HepG2 (cell line): ENCODE results near the gene SLC35E4. TPM values are rescaled to one million over a fixed set of nuclear protein-coding genes. Genes with fewer than 3 reads are reported as not detected.

ENCODE experiments used
- ATAC-seq: fragments of 200-7000 bp; cut with Tn5 transposase; 3 replicates; pipeline ENCODE4 v1.9.1; 2020; ENCODE audit warnings: mild to moderate bottlenecking, moderate library complexity
- BruUV-seq: library from RNA; stranded (reverse); fragments of 400-500 nt; replicated peaks from 2 replicates; lab custom pipeline; 2021; lab: Mats Ljungman, UMichigan
- CTCF ChIA-PET: fragments of 300-600 bp; formaldehyde crosslinking; extraction: SDS; loops from one replicate; lab custom pipeline; 2021; ENCODE audit warnings: low total read pairs, inconsistent platforms, low intra/inter-chr PET ratio; lab: Yijun Ruan, JAX
- POLR2A ChIA-PET: fragments of 350-600 bp; sonication (Branson Sonifier 250); formaldehyde crosslinking; loops from one replicate; lab custom pipeline; 2020; ENCODE audit warnings: antibody characterized with exemption, inconsistent platforms; lab: Yijun Ruan, JAX
- DNase-seq: peaks from one replicate; pipeline ENCODE4 v3.0.0-alpha.2; 2015; ENCODE audit warnings: low spot score
- FAIRE-seq: peaks from 3 replicates; lab custom pipeline; 2011; peaks lifted over from hg19 to GRCh38; lab: Jason Lieb, UNC
- H2AFZ ChIP-seq: one replicate; pipeline ENCODE4 v1.6.1; 2011; ENCODE audit warnings: low read length, inconsistent platforms
- H3K27ac ChIP-seq: fragments of 300-600 bp; 3 replicates; pipeline ENCODE4 v1.8.0; 2011; ENCODE audit warnings: mixed run types, mild to moderate bottlenecking, mixed read lengths, low read length, inconsistent platforms; ENCODE audit not compliant: insufficient read depth; ENCODE audit errors: extremely low read length
- H3K27me3 ChIP-seq, 2 experiments: fragments of 200-600 bp in 1 of 2; 2 replicates in 1 of 2; 3 replicates in 1 of 2; pipeline versions ENCODE4 v1.6.0 to v1.8.0; 2011; ENCODE audit warnings: low read length in 2 of 2, mild to moderate bottlenecking in 2 of 2, moderate library complexity in 2 of 2, inconsistent platforms in 1 of 2; ENCODE audit not compliant: insufficient read depth in 2 of 2, control insufficient read depth in 1 of 2
- H3K36me3 ChIP-seq, 2 experiments: fragments of 200-600 bp in 1 of 2; replicated peaks in 1 of 2; 2 replicates in 1 of 2; 3 replicates in 1 of 2; pipeline versions ENCODE4 v1.5.1 to v1.8.0; 2011; ENCODE audit warnings: low read length in 2 of 2, inconsistent platforms in 1 of 2; ENCODE audit not compliant: insufficient read depth in 2 of 2, control insufficient read depth in 1 of 2
- H3K4me1 ChIP-seq: 2 replicates; pipeline ENCODE4 v1.5.1; 2012; ENCODE audit warnings: low read length, inconsistent platforms; ENCODE audit not compliant: insufficient read depth
- H3K4me2 ChIP-seq: 2 replicates; pipeline ENCODE4 v1.6.0; 2011; ENCODE audit warnings: low read depth, low read length, inconsistent platforms
- H3K4me3 ChIP-seq, 3 experiments: fragments of 200-600 bp in 1 of 3; sonication (generic), shearing (Covaris generic) in 1 of 3; replicated peaks in 1 of 3; 2 replicates each; pipeline ENCODE4 v1.5.1; 2011 to 2016; ENCODE audit warnings: low read length in 3 of 3, inconsistent platforms in 2 of 3, low read depth in 2 of 3, mild to moderate bottlenecking in 2 of 3, control low read depth in 1 of 3, mixed read lengths in 1 of 3; ENCODE audit not compliant: insufficient read depth in 1 of 3
- H3K79me2 ChIP-seq: one replicate; pipeline ENCODE4 v1.6.1; 2011; ENCODE audit warnings: low read length, inconsistent platforms; ENCODE audit not compliant: insufficient read depth
- H3K9ac ChIP-seq: 2 replicates; pipeline ENCODE4 v1.6.0; 2011; ENCODE audit warnings: mild to moderate bottlenecking, low read depth, low read length, inconsistent platforms; ENCODE audit not compliant: insufficient read depth
- H3K9me3 ChIP-seq: 2 replicates; pipeline ENCODE4 v1.5.1; 2012; ENCODE audit warnings: mild to moderate bottlenecking, low read length
- H4K20me1 ChIP-seq: 2 replicates; pipeline ENCODE4 v1.6.0; 2011; ENCODE audit warnings: inconsistent platforms, mild to moderate bottlenecking, low read length, moderate library complexity; ENCODE audit not compliant: insufficient read depth
- ARNTL ChIP-seq: sonication (generic); formaldehyde crosslinking; IDR thresholded peaks from 2 replicates; pipeline ENCODE4 v1.4.0; 2020; ENCODE audit warnings: mild to moderate bottlenecking, missing genetic modification reagents
- HMGA1 ChIP-seq: sonication (generic); formaldehyde crosslinking; conservative IDR thresholded peaks from 2 replicates; pipeline ENCODE4 v1.4.0; 2020; ENCODE audit warnings: missing genetic modification reagents
- KDM2A ChIP-seq: sonication (generic); formaldehyde crosslinking; IDR thresholded peaks from 2 replicates; pipeline ENCODE4 v1.4.0; 2020; ENCODE audit warnings: low read depth, missing genetic modification reagents, borderline replicate concordance
- MEF2D ChIP-seq: sonication (generic); formaldehyde crosslinking; IDR thresholded peaks from 2 replicates; pipeline ENCODE4 v1.5.1; 2020; ENCODE audit warnings: mild to moderate bottlenecking, missing genetic modification reagents
- SMAD1 ChIP-seq: sonication (generic); formaldehyde crosslinking; IDR thresholded peaks from 2 replicates; pipeline ENCODE4 v1.4.0; 2020; ENCODE audit warnings: missing genetic modification reagents, low read depth, mild to moderate bottlenecking, borderline replicate concordance
- TEAD3 ChIP-seq: optimal IDR thresholded peaks from 2 replicates; pipeline ENCODE3; 2016; ENCODE audit warnings: borderline replicate concordance
- TOE1 ChIP-seq: sonication (generic); formaldehyde crosslinking; IDR thresholded peaks from 2 replicates; pipeline ENCODE4 v1.4.0; 2020; ENCODE audit warnings: mild to moderate bottlenecking, missing genetic modification reagents
- ZNF501 ChIP-seq: sonication (generic); formaldehyde crosslinking; IDR thresholded peaks from 2 replicates; pipeline ENCODE4 v1.5.1; 2020; ENCODE audit warnings: mild to moderate bottlenecking, moderate library complexity, missing genetic modification reagents
- ZNF652 ChIP-seq: IDR thresholded peaks from 2 replicates; pipeline ENCODE4 v1.6.1; 2016; ENCODE audit warnings: low read depth, borderline replicate concordance
- ZNF687 ChIP-seq: sonication (generic); formaldehyde crosslinking; IDR thresholded peaks from 2 replicates; pipeline ENCODE4 v1.5.1; 2020; ENCODE audit warnings: mild to moderate bottlenecking, missing genetic modification reagents, moderate library complexity
- ZSCAN12 ChIP-seq: sonication (generic); formaldehyde crosslinking; IDR thresholded peaks from 2 replicates; pipeline ENCODE4 v1.9.0; 2021; ENCODE audit warnings: mild to moderate bottlenecking, missing genetic modification reagents
- WGBS: methylation state at CpG from one replicate; pipeline ENCODE4 v1.1.6; 2017; ENCODE audit warnings: low lambda C conversion rate; 5-methylcytosine and 5-hydroxymethylcytosine counted together
- in situ Hi-C: cut with HindIII; loops from 2 replicates; pipeline ENCODE4 v1.10.0; 2017; ENCODE audit warnings: low pct_unique_long_range_greater_than_20kb; ENCODE audit not compliant: extremely low pct_ligation_motif_present
- intact Hi-C: fragments of 100-400 bp; cut with micrococcal nuclease; formaldehyde crosslinking; loops from one replicate; pipeline ENCODE4 v1.10.0; 2022; ENCODE audit not compliant: unreplicated experiment
- polyA plus RNA-seq, 8 experiments: library from polyadenylated mRNA; depleted of rRNA in 3 of 8; stranded (reverse) in 7 of 8; unstranded in 1 of 8; fragments of >200 nt; fragmentation: Illumina TruSeq in 4 of 8; extraction: Trizol in 4 of 8; gene quantifications; 2 replicates each; pipeline versions ENCODE4 v1.2.1 to v1.2.3, GENCODE V29; 2011 to 2016; ENCODE audit warnings: low read depth in 4 of 8, missing spikeins in 1 of 8, mixed read lengths in 1 of 8; ENCODE audit not compliant: insufficient read depth in 1 of 8
- total RNA-seq, 5 experiments: library from RNA; depleted of rRNA; stranded (reverse); fragments of >200 nt; fragmentation: Illumina TruSeq; extraction: Trizol; gene quantifications; 2 replicates each; pipeline ENCODE4 v1.2.3, GENCODE V29; 2016; ENCODE audit warnings: low read depth in 1 of 5
- TF ChIP-seq, protein P1 (sequence below): sonication (generic); formaldehyde crosslinking; IDR thresholded peaks from 2 replicates; pipeline ENCODE4 v1.4.0; 2020; ENCODE audit warnings: missing genetic modification reagents
- TF ChIP-seq, protein P2 (sequence below): sonication (generic); formaldehyde crosslinking; IDR thresholded peaks from 2 replicates; pipeline ENCODE4 v1.4.0; 2020; ENCODE audit warnings: missing genetic modification reagents
- TF ChIP-seq, protein P3 (sequence below): sonication (generic); formaldehyde crosslinking; IDR thresholded peaks from 2 replicates; pipeline ENCODE4 v1.8.1; 2022; ENCODE audit warnings: mild to moderate bottlenecking, missing genetic modification reagents

SLC35E4 gene
- total and polyA plus RNA-seq, 2 of the 13 experiments (the other 11 are each of a cell fraction or from before 2014, with no cell fraction given): 0.07 to 0.15 TPM

DNA sequence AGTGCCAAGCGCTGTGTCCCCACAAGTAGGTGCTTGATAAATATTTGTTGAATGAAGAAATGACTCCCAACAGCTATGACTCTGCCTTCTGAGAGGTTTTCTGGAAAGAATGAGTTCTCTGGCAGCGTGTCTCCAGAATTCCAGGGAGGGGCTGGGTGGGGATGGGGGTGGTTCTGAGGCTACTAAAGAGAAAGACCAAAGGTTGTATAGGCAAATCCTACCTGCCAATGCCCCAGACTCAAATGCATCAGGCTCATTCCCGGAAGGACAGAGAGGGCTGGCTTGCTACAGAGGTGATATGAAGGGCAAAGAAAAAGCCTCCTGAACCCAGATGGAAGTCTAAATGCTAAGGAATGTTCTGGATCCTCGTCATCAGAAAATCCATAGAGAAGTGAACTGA is 30.2 kb downstream of the SLC35E4 start:
- Histone ChIP-seq H3K4me1 (peaks cover 18% of the 10 kb centered on the region), H3K79me2 (no peaks in the 10 kb centered on the region), H2AFZ (no peak overlapping the region), H4K20me1 (no peaks in the 10 kb centered on the region), H3K27me3 (peaks cover 3 to 14% of the 10 kb centered on the region in 2 experiments; a peak in 3 of 5 replicates), H3K9me3 (no peaks in the 10 kb centered on the region), H3K4me2 (no peak overlapping the region), H3K27ac (no peak overlapping the region), H3K36me3 (no peaks in the 10 kb centered on the region), H3K9ac (no peak overlapping the region), H3K4me3 (no peak overlapping the region)
- BruUV-seq: no TSS peak
- ChIA-PET POLR2A (no interaction called here), CTCF (no interaction called here)
- WGBS: 40% methylated on average over 4 of the region's 4 CpGs
- in situ Hi-C loops: no loop called here
- ATAC-seq (no peak), FAIRE-seq (no peak), DNase-seq (no peak)
- intact Hi-C loops: no loop called here
- TF ChIP-seq HMGA1 (CRISPR knock-in tag) (no peak), ZNF652 (CRISPR knock-in tag) (no peak), ZNF501 (CRISPR knock-in tag) (no peak), ZNF687 (no peak), TEAD3 (CRISPR knock-in tag) (no peak), TOE1 (no peak), ARNTL (CRISPR knock-in tag) (no peak), ZSCAN12 (no peak), MEF2D (CRISPR knock-in tag) (no peak), KDM2A (CRISPR knock-in tag) (no peak), SMAD1 (CRISPR knock-in tag) (no peak)
- TF ChIP-seq, protein P1, sequence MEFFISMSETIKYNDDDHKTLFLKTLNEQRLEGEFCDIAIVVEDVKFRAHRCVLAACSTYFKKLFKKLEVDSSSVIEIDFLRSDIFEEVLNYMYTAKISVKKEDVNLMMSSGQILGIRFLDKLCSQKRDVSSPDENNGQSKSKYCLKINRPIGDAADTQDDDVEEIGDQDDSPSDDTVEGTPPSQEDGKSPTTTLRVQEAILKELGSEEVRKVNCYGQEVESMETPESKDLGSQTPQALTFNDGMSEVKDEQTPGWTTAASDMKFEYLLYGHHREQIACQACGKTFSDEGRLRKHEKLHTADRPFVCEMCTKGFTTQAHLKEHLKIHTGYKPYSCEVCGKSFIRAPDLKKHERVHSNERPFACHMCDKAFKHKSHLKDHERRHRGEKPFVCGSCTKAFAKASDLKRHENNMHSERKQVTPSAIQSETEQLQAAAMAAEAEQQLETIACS (CRISPR knock-in tag): no peak
- TF ChIP-seq, protein P2, sequence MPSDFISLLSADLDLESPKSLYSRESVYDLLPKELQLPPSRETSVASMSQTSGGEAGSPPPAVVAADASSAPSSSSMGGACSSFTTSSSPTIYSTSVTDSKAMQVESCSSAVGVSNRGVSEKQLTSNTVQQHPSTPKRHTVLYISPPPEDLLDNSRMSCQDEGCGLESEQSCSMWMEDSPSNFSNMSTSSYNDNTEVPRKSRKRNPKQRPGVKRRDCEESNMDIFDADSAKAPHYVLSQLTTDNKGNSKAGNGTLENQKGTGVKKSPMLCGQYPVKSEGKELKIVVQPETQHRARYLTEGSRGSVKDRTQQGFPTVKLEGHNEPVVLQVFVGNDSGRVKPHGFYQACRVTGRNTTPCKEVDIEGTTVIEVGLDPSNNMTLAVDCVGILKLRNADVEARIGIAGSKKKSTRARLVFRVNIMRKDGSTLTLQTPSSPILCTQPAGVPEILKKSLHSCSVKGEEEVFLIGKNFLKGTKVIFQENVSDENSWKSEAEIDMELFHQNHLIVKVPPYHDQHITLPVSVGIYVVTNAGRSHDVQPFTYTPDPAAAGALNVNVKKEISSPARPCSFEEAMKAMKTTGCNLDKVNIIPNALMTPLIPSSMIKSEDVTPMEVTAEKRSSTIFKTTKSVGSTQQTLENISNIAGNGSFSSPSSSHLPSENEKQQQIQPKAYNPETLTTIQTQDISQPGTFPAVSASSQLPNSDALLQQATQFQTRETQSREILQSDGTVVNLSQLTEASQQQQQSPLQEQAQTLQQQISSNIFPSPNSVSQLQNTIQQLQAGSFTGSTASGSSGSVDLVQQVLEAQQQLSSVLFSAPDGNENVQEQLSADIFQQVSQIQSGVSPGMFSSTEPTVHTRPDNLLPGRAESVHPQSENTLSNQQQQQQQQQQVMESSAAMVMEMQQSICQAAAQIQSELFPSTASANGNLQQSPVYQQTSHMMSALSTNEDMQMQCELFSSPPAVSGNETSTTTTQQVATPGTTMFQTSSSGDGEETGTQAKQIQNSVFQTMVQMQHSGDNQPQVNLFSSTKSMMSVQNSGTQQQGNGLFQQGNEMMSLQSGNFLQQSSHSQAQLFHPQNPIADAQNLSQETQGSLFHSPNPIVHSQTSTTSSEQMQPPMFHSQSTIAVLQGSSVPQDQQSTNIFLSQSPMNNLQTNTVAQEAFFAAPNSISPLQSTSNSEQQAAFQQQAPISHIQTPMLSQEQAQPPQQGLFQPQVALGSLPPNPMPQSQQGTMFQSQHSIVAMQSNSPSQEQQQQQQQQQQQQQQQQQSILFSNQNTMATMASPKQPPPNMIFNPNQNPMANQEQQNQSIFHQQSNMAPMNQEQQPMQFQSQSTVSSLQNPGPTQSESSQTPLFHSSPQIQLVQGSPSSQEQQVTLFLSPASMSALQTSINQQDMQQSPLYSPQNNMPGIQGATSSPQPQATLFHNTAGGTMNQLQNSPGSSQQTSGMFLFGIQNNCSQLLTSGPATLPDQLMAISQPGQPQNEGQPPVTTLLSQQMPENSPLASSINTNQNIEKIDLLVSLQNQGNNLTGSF (CRISPR knock-in tag): no peak
- TF ChIP-seq, protein P3, sequence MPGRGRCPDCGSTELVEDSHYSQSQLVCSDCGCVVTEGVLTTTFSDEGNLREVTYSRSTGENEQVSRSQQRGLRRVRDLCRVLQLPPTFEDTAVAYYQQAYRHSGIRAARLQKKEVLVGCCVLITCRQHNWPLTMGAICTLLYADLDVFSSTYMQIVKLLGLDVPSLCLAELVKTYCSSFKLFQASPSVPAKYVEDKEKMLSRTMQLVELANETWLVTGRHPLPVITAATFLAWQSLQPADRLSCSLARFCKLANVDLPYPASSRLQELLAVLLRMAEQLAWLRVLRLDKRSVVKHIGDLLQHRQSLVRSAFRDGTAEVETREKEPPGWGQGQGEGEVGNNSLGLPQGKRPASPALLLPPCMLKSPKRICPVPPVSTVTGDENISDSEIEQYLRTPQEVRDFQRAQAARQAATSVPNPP (CRISPR knock-in tag): no peak
